NCI-H1436 (cell line): ENCODE data around the gene C13orf42.

Experiments used
- DNase-seq: peaks from one replicate; lab custom pipeline; 2025; lab: John Stamatoyannopoulos, UW

Gene C13orf42

GRCh38 chr13:51111174-51111573 is at the start of gene C13orf42:
TSS of gene C13orf42 (minus strand) at chr13:51111274. CDS start at chr13:51111209, 65 bp downstream.
- DNase-seq, result no peak

- DNase-seq, result no peak
Measured at GRCh38 chr13:51158880-51159518, 47.9 kb upstream of the C13orf42 start.

GRCh38 chr13:51158365-51158764 is 47.3 kb upstream of the C13orf42 start:
- DNase-seq, result no peak

- DNase-seq, result no peak
Measured at GRCh38 chr13:51156648-51157047, 45.6 kb upstream of the C13orf42 start.

GRCh38 chr13:51155776-51156515 is 44.9 kb upstream of the C13orf42 start:
- DNase-seq, result no peak

- no peak for DNase-seq
Measured at GRCh38 chr13:51155161-51155560, 44.1 kb upstream of the C13orf42 start.

GRCh38 chr13:51154029-51154555 is 43.0 kb upstream of the C13orf42 start:
- no peak for DNase-seq

GRCh38 chr13:51153527-51153926 is 42.5 kb upstream of the C13orf42 start:
- DNase-seq, result no peak

GRCh38 chr13:51152701-51153100 is 41.6 kb upstream of the C13orf42 start:
- no peak for DNase-seq

GRCh38 chr13:51151463-51151862 is 40.4 kb upstream of the C13orf42 start:
- DNase-seq, result no peak

- DNase-seq, result no peak
Measured at GRCh38 chr13:51148952-51149573, 38.0 kb upstream of the C13orf42 start.

GRCh38 chr13:51148223-51148951 is 37.3 kb upstream of the C13orf42 start:
- no peak for DNase-seq

- DNase-seq, result no peak
Measured at GRCh38 chr13:51147732-51148131, 36.7 kb upstream of the C13orf42 start.

- no peak for DNase-seq
Measured at GRCh38 chr13:51146667-51147066, 35.6 kb upstream of the C13orf42 start.

- DNase-seq, result no peak
Measured at GRCh38 chr13:51137250-51137649, 26.2 kb upstream of the C13orf42 start.

GRCh38 chr13:51136276-51136980 is 25.4 kb upstream of the C13orf42 start:
- no peak for DNase-seq

- no peak for DNase-seq
Measured at GRCh38 chr13:51134763-51135365, 23.8 kb upstream of the C13orf42 start.

- DNase-seq, result no peak
Measured at GRCh38 chr13:51130348-51130747, 19.3 kb upstream of the C13orf42 start.

- DNase-seq, result peak; percentile 17
Measured at GRCh38 chr13:51125495-51126226, 14.6 kb upstream of the C13orf42 start.

- no peak for DNase-seq
Measured at GRCh38 chr13:51122868-51123566, 11.9 kb upstream of the C13orf42 start.
